Calu3 (cell line): ENCODE measurements around the gene OPRD1. TPM values are rescaled to one million over a fixed set of nuclear protein-coding genes. Genes with fewer than 3 reads are reported as not detected.
"Not testable (repeated sequence)": the region's sequence is repeated elsewhere in the genome, so short reads cannot be mapped to it uniquely, and the experiment has no call there.

Experiments used
- BruUV-seq: library from RNA; stranded (reverse); fragments of 400-500 nt; replicated peaks from 2 replicates; lab custom pipeline; 2021; lab: Mats Ljungman, UMichigan
- CTCF ChIA-PET: fragments of 300-600 bp; sonication (Branson Sonifier 250); formaldehyde crosslinking; loops from one replicate; lab custom pipeline; 2022; ENCODE audit warnings: antibody characterized with exemption; lab: Charles Lee
- DNase-seq: peaks from one replicate; pipeline ENCODE4 v3.0.0; 2022
- H3K27ac Mint-ChIP-seq: one replicate; pipeline ENCODE4 v1.8.0; 2022; ENCODE audit warnings: mixed read lengths; ENCODE audit not compliant: unreplicated experiment
- H3K27me3 Mint-ChIP-seq: one replicate; pipeline ENCODE4 v1.8.0; 2022; ENCODE audit warnings: mixed read lengths; ENCODE audit not compliant: unreplicated experiment
- H3K36me3 Mint-ChIP-seq: one replicate; pipeline ENCODE4 v1.8.0; 2022; ENCODE audit warnings: mild to moderate bottlenecking, moderate library complexity, mixed read lengths; ENCODE audit not compliant: insufficient read depth, unreplicated experiment
- H3K4me1 Mint-ChIP-seq: one replicate; pipeline ENCODE4 v1.8.0; 2022; ENCODE audit warnings: mild to moderate bottlenecking, low read depth, mixed read lengths; ENCODE audit not compliant: unreplicated experiment
- H3K4me3 Mint-ChIP-seq: one replicate; pipeline ENCODE4 v1.8.0; 2022; ENCODE audit warnings: mild to moderate bottlenecking, low read depth, moderate library complexity, mixed read lengths; ENCODE audit not compliant: unreplicated experiment
- H3K9me3 Mint-ChIP-seq: one replicate; pipeline ENCODE4 v1.8.0; 2022; ENCODE audit warnings: low read depth, mixed read lengths; ENCODE audit not compliant: unreplicated experiment
- intact Hi-C: fragments of 100-400 bp; cut with micrococcal nuclease; formaldehyde crosslinking; loops from one replicate; pipeline ENCODE4 v1.10.0; 2022; ENCODE audit not compliant: unreplicated experiment
- total RNA-seq: library from RNA; stranded (reverse); gene quantifications from 2 replicates; pipeline ENCODE4 v1.2.3, GENCODE V29; 2022
- TF ChIP-seq, protein P1 (sequence below): fragments of 200-600 bp; IDR thresholded peaks from one replicate; pipeline ENCODE4 v1.8.0; 2022; ENCODE audit warnings: antibody characterized with exemption; ENCODE audit not compliant: unreplicated experiment

OPRD1 gene
- total RNA-seq, 1 experiment from 2014 or later: 0.07 TPM

DNA sequence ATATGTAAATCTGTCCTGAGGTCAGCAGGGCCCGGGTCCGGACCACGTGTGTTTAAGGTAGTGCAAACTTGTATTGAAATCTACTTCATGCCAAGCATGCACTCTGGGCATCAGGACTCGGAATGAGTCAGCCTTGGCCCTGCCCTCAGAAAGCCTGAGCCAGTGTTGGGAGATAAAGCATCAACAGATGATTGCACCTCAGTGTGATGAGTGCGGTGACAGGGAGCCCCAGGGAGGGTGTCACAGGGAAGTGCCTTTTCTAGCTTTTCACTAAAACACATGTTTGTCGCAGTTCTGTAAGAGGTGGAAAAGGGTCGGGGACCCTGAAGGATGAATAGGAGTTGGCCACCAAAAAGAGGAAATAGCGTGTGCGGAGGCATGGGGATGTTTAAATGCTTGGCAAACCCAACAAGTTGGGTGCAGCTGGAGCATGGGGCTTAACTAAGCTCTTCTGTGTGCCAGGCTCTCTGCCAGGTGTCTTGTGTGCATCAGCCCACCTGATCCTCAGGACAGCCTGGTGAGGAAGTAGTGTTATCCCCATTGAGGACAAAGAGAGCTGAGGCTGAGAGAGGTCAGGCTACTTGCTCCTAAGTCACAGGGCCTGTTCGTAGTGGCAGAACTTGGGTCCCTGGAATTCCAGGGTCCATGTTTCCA, 54.2 kb downstream of the OPRD1 start:
- BruUV-seq: no TSS peak
- CTCF ChIA-PET: no interaction called here
- TF ChIP-seq, protein P1, sequence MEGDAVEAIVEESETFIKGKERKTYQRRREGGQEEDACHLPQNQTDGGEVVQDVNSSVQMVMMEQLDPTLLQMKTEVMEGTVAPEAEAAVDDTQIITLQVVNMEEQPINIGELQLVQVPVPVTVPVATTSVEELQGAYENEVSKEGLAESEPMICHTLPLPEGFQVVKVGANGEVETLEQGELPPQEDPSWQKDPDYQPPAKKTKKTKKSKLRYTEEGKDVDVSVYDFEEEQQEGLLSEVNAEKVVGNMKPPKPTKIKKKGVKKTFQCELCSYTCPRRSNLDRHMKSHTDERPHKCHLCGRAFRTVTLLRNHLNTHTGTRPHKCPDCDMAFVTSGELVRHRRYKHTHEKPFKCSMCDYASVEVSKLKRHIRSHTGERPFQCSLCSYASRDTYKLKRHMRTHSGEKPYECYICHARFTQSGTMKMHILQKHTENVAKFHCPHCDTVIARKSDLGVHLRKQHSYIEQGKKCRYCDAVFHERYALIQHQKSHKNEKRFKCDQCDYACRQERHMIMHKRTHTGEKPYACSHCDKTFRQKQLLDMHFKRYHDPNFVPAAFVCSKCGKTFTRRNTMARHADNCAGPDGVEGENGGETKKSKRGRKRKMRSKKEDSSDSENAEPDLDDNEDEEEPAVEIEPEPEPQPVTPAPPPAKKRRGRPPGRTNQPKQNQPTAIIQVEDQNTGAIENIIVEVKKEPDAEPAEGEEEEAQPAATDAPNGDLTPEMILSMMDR: no peak
- Mint-ChIP-seq H3K27me3 (peaks cover 61% of the 10 kb centered on the region), H3K9me3 (no peaks in the 10 kb centered on the region), H3K4me3 (no peak overlapping the region), H3K36me3 (no peaks in the 10 kb centered on the region), H3K27ac (no peak overlapping the region), H3K4me1 (peaks cover 16% of the 10 kb centered on the region)
- DNase-seq: no peak
- intact Hi-C loops: no loop called here

- BruUV-seq: no TSS peak
- peaks cover 61% of the 10 kb centered on the region for H3K27me3 Mint-ChIP-seq
- H3K4me1 Mint-ChIP-seq: peaks cover 22% of the 10 kb centered on the region
- CTCF ChIA-PET: interaction anchor here (1.5 kb wide), 1 partner anchor 10 kb away, joined by 5 read pairs; no protein-coding TSS in a partner anchor
- intact Hi-C loops: no loop called here
- TF ChIP-seq, protein P1: no peak
- H3K9me3 Mint-ChIP-seq: no peaks in the 10 kb centered on the region
- no peaks in the 10 kb centered on the region for H3K36me3 Mint-ChIP-seq
- no peak overlapping the region for H3K27ac Mint-ChIP-seq
- DNase-seq: no peak
- no peak overlapping the region for H3K4me3 Mint-ChIP-seq
Measured at GRCh38 chr1:28867850-28868249, 55.9 kb downstream of the OPRD1 start.

GRCh38 chr1:28869952-28870351, 58.0 kb downstream of the OPRD1 start:
- CTCF ChIA-PET: no interaction called here

DNA sequence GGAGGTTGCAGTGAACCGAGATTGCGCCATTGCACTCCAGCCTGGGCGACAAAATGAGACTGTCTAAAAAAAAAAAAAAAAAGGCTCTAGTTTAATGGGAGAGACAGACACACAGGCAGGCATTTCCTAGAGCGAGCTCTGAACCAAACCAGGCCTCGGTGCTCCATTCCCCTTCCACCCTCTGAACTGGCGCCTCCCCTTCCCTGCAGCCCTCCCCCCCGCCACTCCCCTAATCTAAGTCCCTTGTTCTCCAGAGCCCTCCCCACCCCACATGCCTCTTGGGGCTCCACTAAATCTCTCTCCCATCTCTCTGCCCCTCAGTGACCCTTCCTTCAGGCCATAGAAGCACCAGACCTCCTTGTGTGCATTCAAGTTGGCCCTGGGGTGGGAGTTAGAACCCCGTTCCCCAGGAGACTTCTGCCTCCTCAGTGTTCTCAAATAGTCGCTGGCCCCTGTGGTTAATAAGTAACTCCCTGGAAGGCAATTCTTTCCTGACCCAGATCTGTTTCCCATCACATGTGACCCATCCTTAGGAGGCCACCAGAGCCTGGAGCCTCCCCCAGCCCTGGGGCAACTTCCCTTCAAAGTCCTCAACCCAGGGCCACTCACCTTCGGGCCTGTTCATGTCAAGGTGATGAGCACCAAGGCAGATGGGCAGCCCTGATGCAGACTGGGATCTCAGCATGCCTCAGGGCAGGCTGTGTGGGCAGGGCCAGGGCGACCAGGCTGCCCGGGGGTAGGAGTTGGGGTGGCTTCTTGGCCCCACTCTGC, 59.8 kb downstream of the OPRD1 start:
- no peak overlapping the region for H3K4me3 Mint-ChIP-seq
- no peak overlapping the region for H3K27ac Mint-ChIP-seq
- peaks cover 18% of the 10 kb centered on the region for H3K4me1 Mint-ChIP-seq
- no peaks in the 10 kb centered on the region for H3K9me3 Mint-ChIP-seq
- peaks cover 39% of the 10 kb centered on the region for H3K27me3 Mint-ChIP-seq
- TF ChIP-seq, protein P1: no peak
- CTCF ChIA-PET: no interaction called here
- H3K36me3 Mint-ChIP-seq: no peaks in the 10 kb centered on the region
- BruUV-seq: no TSS peak
- intact Hi-C loops: no loop called here
- no peak for DNase-seq

More at GRCh38 chr1:28869952-28870351, 58.0 kb downstream of the OPRD1 start:
- Mint-ChIP-seq H3K4me3 (no peak overlapping the region), H3K27ac (no peak overlapping the region), H3K27me3 (peaks cover 45% of the 10 kb centered on the region), H3K36me3 (no peaks in the 10 kb centered on the region), H3K4me1 (peaks cover 31% of the 10 kb centered on the region), H3K9me3 (no peaks in the 10 kb centered on the region)
- BruUV-seq: no TSS peak
- intact Hi-C loops: no loop called here
- DNase-seq: no peak
- TF ChIP-seq, protein P1: no peak

DNA sequence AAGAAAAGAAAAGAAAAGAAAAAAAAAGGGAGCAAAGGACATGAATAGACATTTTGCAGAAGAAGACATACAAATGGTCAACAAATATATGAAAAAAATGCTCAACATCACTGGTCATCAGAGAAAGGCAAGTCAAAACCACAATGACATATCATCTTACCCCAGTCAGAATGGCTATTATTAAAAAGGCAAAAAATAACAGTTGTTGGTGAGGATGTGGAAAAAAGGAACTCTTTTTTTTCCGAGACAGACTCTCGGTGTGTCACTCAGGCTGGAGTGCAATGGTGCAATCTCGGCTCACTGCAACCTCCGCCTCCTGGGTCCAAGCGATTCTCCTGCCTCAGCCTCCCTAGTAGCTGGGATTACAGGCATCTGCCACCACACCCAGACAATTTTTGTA, 63.2 kb downstream of the OPRD1 start:
- Mint-ChIP-seq H3K27me3 (peaks cover 13% of the 10 kb centered on the region), H3K4me1 (peaks cover 18% of the 10 kb centered on the region)
- H3K27ac Mint-ChIP-seq, H3K4me3 Mint-ChIP-seq, intact Hi-C loops, BruUV-seq, CTCF ChIA-PET, H3K9me3 Mint-ChIP-seq, H3K36me3 Mint-ChIP-seq, DNase-seq: not testable (repeated sequence)
